ENCODE results near the gene NELL2. TPM values are rescaled to one million over a fixed set of nuclear protein-coding genes. Genes with fewer than 3 reads are reported as not detected.

The NELL2 gene
- total and polyA plus RNA-seq, 2 experiments from 2014 or later: not detected

- Histone ChIP-seq H3K4me2 (ENCODE audit: unreplicated experiment) (no peak overlapping the region), H3K9ac (no peak overlapping the region), H3K79me2 (ENCODE audit: insufficient read depth) (no peaks in the 10 kb centered on the region), H3K27ac (no peak overlapping the region), H3F3A (ENCODE audit: insufficient read depth) (no peaks in the 10 kb centered on the region), H3K4me1 (ENCODE audit: insufficient read depth) (no peaks in the 10 kb centered on the region), H3K9me2 (ENCODE audit: insufficient read depth) (no peaks in the 10 kb centered on the region), H2AFZ (no peak overlapping the region), H3K4me3 (no peak overlapping the region), H3K27me3 (replicated peaks; ENCODE audit: insufficient read depth) (no peaks in the 10 kb centered on the region), H4K20me1 (ENCODE audit: insufficient read depth) (no peaks in the 10 kb centered on the region), H3K36me3 (ENCODE audit: low read depth) (no peaks in the 10 kb centered on the region), H3K9me3 (ENCODE audit: low read depth) (no peaks in the 10 kb centered on the region)
- DNase-seq: no peak
- no peak for TF ChIP-seq EZH2phosphoT487 (IDR thresholded peaks at IDR 0.05; ENCODE audit: insufficient read depth, low read depth)
- TF ChIP-seq EZH2 (IDR thresholded peaks at IDR 0.05; ENCODE audit: insufficient read depth, poor library complexity, severe bottlenecking): no peak
- in situ Hi-C loops (cut with MboI): no loop called here
Measured at GRCh38 chr12:44574586-44574985, 301.5 kb downstream of the NELL2 start.

GRCh38 chr12:44573723-44574122 lies 302.4 kb downstream of the NELL2 start:
- no peak overlapping the region for H3K4me2 ChIP-seq (ENCODE audit: unreplicated experiment)
- no peaks in the 10 kb centered on the region for H3F3A ChIP-seq (ENCODE audit: insufficient read depth)
- H3K9ac ChIP-seq: no peak overlapping the region
- no peak for TF ChIP-seq EZH2phosphoT487 (IDR thresholded peaks at IDR 0.05; ENCODE audit: insufficient read depth, low read depth)
- TF ChIP-seq EZH2 (IDR thresholded peaks at IDR 0.05; ENCODE audit: insufficient read depth, poor library complexity, severe bottlenecking): no peak
- H2AFZ ChIP-seq: no peak overlapping the region
- no peaks in the 10 kb centered on the region for H3K9me3 ChIP-seq (ENCODE audit: low read depth)
- 19 to 26% methylated on average over 3 of the region's 3 CpGs for WGBS, 2 experiments (ENCODE audit: low coverage in 1 of 2, low lambda C conversion rate in 2 of 2, missing lambda C conversion rate in 2 of 2)
- H3K36me3 ChIP-seq (ENCODE audit: low read depth): no peaks in the 10 kb centered on the region
- no peaks in the 10 kb centered on the region for H4K20me1 ChIP-seq (ENCODE audit: insufficient read depth)
- in situ Hi-C loops (cut with MboI): no loop called here
- H3K4me1 ChIP-seq (ENCODE audit: insufficient read depth): no peaks in the 10 kb centered on the region
- DNase-seq: no peak
- no peaks in the 10 kb centered on the region for H3K9me2 ChIP-seq (ENCODE audit: insufficient read depth)
- no peaks in the 10 kb centered on the region for H3K27me3 ChIP-seq (replicated peaks; ENCODE audit: insufficient read depth)
- H3K79me2 ChIP-seq (ENCODE audit: insufficient read depth): no peaks in the 10 kb centered on the region
- no peak overlapping the region for H3K27ac ChIP-seq
- no peak overlapping the region for H3K4me3 ChIP-seq

- Histone ChIP-seq H3K9me3 (ENCODE audit: low read depth) (no peaks in the 10 kb centered on the region), H3K27me3 (replicated peaks; ENCODE audit: insufficient read depth) (no peaks in the 10 kb centered on the region), H3K4me3 (no peak overlapping the region), H3K9me2 (ENCODE audit: insufficient read depth) (no peaks in the 10 kb centered on the region), H3K4me2 (ENCODE audit: unreplicated experiment) (no peak overlapping the region), H3K79me2 (ENCODE audit: insufficient read depth) (no peaks in the 10 kb centered on the region), H3K4me1 (ENCODE audit: insufficient read depth) (no peaks in the 10 kb centered on the region), H3K27ac (no peak overlapping the region), H3K36me3 (ENCODE audit: low read depth) (no peaks in the 10 kb centered on the region), H4K20me1 (ENCODE audit: insufficient read depth) (no peaks in the 10 kb centered on the region), H3K9ac (no peak overlapping the region), H2AFZ (no peak overlapping the region), H3F3A (ENCODE audit: insufficient read depth) (no peaks in the 10 kb centered on the region)
- no peak for DNase-seq
- WGBS, 2 experiments (ENCODE audit: low coverage in 1 of 2, low lambda C conversion rate in 2 of 2, missing lambda C conversion rate in 2 of 2): 53 to 64% methylated on average over 2 of the region's 2 CpGs
- in situ Hi-C loops (cut with MboI): no loop called here
- TF ChIP-seq EZH2phosphoT487 (IDR thresholded peaks at IDR 0.05; ENCODE audit: insufficient read depth, low read depth) (no peak), EZH2 (IDR thresholded peaks at IDR 0.05; ENCODE audit: insufficient read depth, poor library complexity, severe bottlenecking) (no peak)
Measured at GRCh38 chr12:44571006-44571550, 305.0 kb downstream of the NELL2 start.

- Histone ChIP-seq H3K27me3 (replicated peaks; ENCODE audit: insufficient read depth) (no peaks in the 10 kb centered on the region), H3K4me3 (no peak overlapping the region), H3F3A (ENCODE audit: insufficient read depth) (no peaks in the 10 kb centered on the region), H3K4me1 (ENCODE audit: insufficient read depth) (no peaks in the 10 kb centered on the region), H3K79me2 (ENCODE audit: insufficient read depth) (no peaks in the 10 kb centered on the region), H3K27ac (no peak overlapping the region), H2AFZ (no peak overlapping the region), H3K36me3 (ENCODE audit: low read depth) (no peaks in the 10 kb centered on the region), H3K9me2 (ENCODE audit: insufficient read depth) (no peaks in the 10 kb centered on the region), H3K9ac (no peak overlapping the region), H4K20me1 (ENCODE audit: insufficient read depth) (no peaks in the 10 kb centered on the region), H3K4me2 (ENCODE audit: unreplicated experiment) (no peak overlapping the region), H3K9me3 (ENCODE audit: low read depth) (no peaks in the 10 kb centered on the region)
- in situ Hi-C loops (cut with MboI): no loop called here
- TF ChIP-seq EZH2phosphoT487 (IDR thresholded peaks at IDR 0.05; ENCODE audit: insufficient read depth, low read depth) (no peak), EZH2 (IDR thresholded peaks at IDR 0.05; ENCODE audit: insufficient read depth, poor library complexity, severe bottlenecking) (no peak)
- WGBS, 2 experiments (ENCODE audit: low coverage in 1 of 2, low lambda C conversion rate in 2 of 2, missing lambda C conversion rate in 2 of 2): 44 to 51% methylated on average over 6 of the region's 6 CpGs
- no peak for DNase-seq
Measured at GRCh38 chr12:44570036-44570583, 306.0 kb downstream of the NELL2 start.

- Histone ChIP-seq H3K9me2 (ENCODE audit: insufficient read depth) (no peaks in the 10 kb centered on the region), H3K4me1 (ENCODE audit: insufficient read depth) (no peaks in the 10 kb centered on the region), H3K79me2 (ENCODE audit: insufficient read depth) (no peaks in the 10 kb centered on the region), H3K4me2 (ENCODE audit: unreplicated experiment) (no peak overlapping the region), H3K9ac (no peak overlapping the region), H3K27me3 (replicated peaks; ENCODE audit: insufficient read depth) (no peaks in the 10 kb centered on the region), H3K4me3 (no peak overlapping the region), H4K20me1 (ENCODE audit: insufficient read depth) (no peaks in the 10 kb centered on the region), H3F3A (ENCODE audit: insufficient read depth) (no peaks in the 10 kb centered on the region), H2AFZ (no peak overlapping the region), H3K9me3 (ENCODE audit: low read depth) (no peaks in the 10 kb centered on the region), H3K27ac (no peak overlapping the region), H3K36me3 (ENCODE audit: low read depth) (no peaks in the 10 kb centered on the region)
- WGBS, 2 experiments (ENCODE audit: low coverage in 1 of 2, low lambda C conversion rate in 2 of 2, missing lambda C conversion rate in 2 of 2): 19 to 27% methylated on average over 5 of the region's 5 CpGs
- TF ChIP-seq EZH2phosphoT487 (IDR thresholded peaks at IDR 0.05; ENCODE audit: insufficient read depth, low read depth) (no peak), EZH2 (IDR thresholded peaks at IDR 0.05; ENCODE audit: insufficient read depth, poor library complexity, severe bottlenecking) (no peak)
- in situ Hi-C loops (cut with MboI): no loop called here
- DNase-seq: no peak
Measured at GRCh38 chr12:44565163-44565562, 311.0 kb downstream of the NELL2 start.
